Stimulated activated CD8-positive, alpha-beta memory T cell treated with anti-CD3 and anti-CD28 coated beads, Interleukin-15, amount 100 ng/mL, for 4 hours (primary cell): ENCODE data around the gene PCNT.
A peak's percentile ranks its signal among the peaks of the same experiment; 100 is the strongest.
"Not testable (repeated sequence)": the region's sequence is repeated elsewhere in the genome, so short reads cannot be mapped to it uniquely, and the experiment has no call there.

ENCODE experiments used
- DNase-seq, 2 donors: peaks; one replicate each; pipeline ENCODE4 v3.0.0-alpha.2; 2020; ENCODE audit warnings: low read depth in 2 of 2

The PCNT gene

DNA sequence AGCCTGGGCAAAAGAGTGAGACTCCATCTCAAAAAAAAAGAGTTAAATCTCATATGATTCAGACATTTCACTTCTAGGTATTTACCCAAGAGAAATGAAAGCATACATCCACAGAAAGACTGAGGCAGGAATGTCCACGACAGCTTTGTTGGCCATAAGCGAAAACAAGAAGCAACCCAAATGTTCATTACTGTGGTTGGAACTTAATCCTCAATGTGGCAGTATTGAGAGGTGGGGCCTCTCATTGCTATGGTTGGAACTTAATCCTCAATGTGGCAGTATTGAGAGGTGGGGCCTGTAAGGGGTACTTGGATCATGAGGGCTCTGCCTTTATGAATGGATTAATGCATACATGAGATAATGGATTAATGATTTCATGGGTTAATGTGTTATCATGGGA lies 15.5 kb upstream of the PCNT start:
- no peak for DNase-seq

DNA sequence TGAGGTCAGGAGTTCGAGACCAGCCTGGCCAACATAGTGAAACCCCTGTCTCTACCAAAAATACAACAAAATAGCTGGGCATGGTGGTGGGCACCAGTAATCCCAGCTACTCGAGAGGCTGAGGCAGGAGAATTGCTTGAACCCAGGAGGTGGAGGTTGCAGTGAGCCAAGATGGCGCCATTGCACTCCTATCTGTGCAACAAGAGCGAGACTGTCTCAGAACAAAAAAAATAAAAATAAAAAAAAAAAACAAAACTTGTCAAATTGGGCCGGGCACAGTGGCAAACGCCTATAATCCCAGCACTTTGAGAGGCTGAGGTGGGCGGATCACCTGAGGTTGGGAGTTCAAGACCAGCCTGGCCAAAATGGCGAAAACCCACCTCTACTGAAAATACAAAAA lies 13.7 kb upstream of the PCNT start:
- not testable (repeated sequence) for DNase-seq

DNA sequence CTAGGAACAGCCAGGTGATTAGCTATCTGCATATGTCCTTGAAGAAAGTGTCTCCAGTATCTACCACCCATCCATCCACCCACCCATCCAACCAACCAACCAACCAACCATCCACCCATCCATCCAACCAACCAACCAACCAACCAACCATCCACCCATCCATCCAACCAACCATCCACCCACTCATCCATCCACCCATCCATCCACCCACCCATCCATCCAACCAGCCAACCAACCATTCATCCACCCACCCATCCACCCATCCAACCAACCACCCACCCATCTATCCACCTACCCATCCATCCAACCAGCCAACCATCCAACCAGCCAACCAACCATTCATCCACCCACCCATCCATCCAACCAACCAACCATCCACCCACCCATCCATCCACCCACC lies 12.4 kb upstream of the PCNT start:
- no peak for DNase-seq

DNA sequence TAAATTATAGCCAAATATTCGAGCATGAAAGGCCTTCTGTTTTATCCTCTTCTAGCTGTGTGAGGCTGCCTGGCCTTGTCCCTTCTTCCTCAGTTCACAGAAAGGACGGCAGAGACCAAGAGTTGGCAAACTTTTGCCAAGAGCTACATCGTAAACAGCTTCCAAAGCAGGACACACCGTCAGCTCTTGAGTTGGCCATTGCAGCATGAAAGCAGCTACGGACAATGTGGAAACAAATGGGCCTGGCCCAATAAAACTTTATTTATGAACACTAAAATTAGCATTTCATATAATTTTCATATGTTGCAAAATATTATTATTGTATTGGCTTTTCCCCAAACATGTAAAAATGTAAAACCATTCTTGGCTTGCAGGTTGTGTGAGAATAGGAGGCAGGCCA lies 11.0 kb upstream of the PCNT start:
- DNase-seq = no peak

DNA sequence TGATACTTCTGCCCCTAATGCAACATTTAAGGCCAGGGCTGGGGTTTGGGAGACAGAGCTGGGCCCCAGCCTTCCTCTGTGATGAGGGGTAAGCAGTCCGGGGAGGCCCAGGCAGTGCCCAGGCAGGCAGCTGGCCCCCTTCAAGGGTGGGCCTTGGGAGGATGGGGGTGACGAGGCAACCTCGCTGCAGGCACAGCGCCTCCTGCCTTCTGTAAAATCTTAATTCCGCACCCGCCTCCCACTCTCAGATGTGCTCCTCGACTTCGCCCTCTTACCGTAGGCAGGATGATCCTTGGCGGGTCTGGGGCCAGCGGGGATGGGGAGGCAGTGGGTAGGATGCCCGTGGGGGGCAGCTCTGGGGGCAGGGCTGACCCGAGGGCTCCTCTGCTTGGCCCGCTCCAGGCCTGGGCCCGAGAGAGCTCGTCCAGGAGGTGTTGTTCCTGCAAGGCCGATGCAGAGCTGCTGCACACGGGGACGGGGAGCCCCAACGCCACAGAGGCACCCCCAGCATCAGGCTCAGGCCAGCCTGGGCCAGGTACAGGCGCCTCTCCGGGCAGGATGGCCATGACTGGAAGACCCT lies 9.4 kb upstream of the PCNT start:
- no peak for DNase-seq

DNA sequence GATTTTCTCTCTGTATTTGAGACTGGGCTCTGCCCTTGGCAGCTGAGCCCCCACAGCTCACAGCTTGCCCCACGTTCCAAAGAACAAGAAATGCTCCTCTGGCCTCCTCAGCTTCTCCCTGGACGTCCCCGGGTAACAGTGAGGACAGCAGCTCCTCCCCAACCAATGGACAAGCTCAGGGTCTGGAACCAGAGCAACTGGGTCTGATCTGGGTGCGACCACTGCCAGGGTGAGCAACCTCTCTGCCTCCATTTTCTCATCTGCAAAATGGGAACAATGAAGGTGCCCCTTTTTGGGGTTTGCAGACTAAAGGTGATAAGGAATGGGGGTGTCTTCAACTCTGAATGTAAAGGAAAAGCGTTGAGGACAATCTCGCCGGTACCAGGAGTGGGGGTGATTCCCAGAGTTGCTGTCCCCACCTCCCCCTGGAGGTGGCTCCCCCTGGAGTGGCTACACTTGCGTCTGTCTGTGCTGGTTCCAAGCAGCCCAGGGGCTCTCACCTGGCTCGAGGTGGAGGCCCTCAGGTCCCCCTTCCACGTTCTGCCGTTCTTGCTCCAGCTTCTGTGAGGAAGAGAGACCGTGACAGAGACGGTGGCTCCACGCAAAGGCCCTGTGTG lies 7.1 kb upstream of the PCNT start:
- DNase-seq = no peak

DNA sequence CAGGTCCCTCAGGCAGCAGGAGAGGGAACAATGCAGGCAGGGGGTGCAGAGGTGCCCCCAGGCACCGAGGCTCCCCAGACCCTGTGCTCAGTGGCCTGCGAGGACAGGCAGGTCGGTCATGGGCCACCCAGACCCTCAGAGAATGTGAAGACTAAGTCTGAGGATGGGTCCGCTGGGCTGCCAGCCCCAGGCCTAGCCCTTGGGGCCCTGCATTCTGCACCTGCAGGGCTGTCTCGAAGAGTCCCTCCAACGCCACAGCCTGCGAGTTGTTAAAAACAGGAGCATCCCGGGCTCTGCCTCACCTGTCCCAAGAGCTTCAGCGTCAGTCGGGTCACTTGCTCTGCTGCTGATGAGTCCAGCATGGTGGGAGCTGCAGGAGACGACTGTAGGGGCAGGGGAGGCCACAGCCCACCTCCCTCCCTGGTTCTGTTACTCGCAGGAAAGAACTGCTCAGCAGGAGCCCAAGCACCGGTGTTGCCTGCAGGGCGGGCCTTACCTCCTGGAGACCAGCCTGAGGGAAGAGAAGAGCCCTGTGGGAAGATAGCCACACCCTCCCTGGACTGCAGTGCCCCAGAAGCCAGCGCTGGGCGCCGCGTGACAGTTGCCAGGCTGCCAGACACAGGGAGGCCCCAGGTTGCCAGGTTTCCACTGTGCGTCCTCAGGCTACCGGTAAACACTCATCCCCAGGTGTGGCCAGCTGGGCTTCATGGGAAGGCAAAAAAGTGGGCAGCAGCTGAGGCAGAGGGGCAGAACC lies 6.1 kb upstream of the PCNT start:
- no peak for DNase-seq

DNA sequence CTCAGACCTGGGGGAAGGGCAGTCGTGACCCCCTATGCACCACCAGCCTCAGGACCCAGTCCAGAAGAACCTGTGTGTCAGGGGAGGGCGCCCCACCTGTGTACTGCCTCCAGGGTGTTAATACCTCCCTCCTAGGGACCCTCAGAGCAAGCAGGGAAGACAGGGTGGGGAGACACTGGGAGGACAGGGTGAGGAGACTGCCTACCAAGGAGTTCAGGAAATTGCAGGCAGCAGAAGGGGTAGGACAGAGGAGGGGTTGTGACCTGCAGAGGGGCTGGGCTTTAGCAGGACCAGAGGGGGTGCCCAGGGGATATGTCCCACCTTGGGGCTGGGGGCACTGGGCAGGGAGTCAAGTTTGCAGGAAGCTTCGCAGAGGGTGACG lies 5.5 kb upstream of the PCNT start:
- DNase-seq = no peak

DNA sequence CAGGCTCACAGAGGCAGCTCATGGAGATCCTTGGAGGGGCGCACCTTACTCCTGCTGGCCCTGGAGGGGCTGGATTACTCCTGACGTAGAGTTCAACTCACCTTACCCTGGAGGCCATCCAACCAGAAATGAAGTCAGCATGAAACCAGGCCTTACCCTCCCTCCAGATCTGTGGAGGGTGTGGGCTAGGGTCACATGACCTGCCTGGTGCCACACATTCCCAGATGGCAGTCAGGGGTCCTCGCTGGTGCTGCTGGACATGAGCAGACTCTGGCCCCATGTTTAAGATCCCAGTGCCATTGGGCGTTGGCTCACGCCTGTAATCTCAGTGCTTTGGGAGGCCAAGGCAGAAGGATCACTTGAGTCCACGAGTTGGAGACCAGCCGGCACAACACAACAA lies 4.8 kb upstream of the PCNT start:
- no peak for DNase-seq

DNA sequence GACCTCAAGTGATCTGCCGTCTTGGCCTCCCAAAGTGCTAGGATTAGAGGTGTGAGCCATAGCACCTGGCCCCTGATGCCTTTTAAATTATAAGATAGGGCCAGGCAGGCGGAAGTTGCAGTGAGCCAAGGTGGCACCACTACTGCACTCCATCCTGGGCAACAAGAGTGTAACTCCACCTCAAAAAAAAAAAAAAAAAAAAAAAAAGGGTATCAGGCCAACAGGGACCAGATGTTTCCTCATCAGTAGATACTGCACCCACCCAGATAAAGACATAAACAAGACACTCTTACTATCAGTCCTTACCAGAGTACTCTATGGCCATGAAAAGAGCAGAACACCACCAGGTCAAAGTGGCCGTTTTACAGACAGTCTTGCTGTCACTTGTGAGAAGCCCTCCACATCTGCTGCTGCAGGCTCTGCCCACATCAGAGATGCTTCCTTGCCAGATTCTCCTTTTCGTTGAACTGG lies 3.6 kb upstream of the PCNT start:
- DNase-seq = no peak

DNA sequence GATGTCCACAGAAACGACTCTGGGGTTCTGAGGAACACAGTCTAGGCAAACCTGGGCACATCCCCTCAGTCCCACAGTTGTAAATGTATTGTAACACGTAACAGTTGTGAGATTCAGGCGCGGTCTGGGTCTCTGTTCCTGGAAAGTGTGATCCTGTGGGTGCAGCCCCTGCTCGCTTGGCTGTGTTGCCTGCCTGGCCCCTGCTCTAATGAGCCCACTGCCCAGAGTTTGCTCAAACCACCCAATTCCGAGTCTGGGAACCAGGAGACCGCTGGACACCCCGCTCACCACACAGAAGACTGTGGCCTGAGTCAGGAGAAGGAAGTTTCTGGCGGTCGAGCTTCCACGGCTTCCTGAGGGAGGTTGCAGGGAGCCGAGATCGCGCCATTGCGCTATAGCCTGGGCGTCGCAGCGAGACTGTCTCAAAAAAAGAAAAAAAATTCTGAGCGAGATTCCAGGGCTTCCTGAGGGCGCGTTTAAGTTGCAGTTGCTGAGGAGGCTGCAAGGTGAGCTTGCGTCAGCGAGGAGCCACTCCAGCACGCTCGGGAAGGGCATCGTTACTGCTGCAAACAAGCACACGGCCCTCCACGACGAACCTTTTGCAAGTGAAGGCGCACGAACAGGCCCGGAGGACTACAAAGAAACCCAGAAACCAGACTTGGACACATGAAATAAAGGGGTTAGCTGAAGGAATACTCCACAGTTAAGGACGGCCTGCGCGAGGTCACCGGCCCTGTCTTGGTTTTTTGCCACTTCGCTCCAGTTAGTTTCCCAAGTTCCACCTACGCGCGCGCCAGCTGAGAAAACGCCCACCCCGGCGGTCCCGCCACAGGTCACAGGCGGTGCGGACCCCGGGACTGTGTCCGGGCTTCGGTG lies 1.4 kb upstream of the PCNT start:
- DNase-seq = no peak

DNA sequence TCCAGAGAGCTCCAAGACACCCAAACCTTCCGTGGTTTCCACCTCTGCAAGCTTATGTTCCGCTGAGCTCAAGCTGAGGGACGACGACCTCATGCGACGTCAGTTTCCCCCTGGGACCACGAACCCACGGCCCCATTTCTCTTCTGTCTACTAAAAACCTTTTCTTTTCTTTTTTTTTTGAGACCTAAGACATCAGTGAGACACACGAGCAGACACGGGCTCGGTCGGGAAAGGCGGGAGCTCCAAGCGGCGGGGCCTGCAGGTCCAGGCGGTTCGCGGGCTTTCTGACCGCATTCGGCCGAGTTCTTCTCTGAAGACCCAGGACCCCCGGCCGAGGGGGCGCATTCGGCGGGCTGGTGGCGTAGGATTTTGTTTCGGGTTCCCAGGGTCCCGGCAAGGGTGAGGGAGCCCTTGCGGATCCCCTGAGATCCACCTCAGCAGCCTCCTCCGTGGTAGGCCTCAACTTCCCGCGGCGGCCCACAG lies 688 bp upstream of the PCNT start:
- no peak for DNase-seq

DNA sequence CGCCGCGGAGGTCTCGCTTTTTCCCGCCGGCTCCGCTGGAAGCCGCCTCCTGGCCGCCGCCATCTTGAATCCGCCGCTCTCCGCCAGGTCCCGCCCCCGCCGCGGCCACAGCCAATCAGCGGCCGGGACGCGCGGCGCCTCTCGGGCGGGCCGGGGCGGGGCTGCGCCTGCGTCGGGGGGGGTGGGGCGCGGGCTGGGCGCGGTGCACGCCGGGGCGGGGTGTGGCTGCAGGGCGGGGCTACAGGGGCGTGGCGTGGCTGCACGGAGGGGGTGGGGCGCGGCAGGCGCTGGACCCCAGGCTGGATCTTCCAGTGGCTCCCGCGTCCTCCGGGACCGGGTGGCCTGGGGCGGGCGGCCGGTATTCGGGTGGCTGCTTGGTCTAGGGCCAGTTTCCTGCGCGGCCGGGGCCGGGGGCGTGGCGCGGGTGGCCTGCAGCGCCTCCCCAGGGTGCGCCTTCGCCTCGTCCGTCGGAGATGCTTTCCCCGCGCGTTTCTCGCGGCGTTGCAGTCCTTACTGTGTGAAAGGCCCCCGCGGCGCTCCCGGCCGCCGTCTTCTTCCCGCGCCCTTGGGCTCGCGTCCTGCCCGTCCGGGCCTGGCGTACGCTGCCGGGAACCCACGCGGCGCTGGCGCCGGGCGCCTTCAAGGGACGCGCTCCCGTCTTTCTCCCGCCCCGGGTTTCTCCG lies 575 bp downstream of the PCNT start:
- DNase-seq = peak; percentile 72 to 77

DNA sequence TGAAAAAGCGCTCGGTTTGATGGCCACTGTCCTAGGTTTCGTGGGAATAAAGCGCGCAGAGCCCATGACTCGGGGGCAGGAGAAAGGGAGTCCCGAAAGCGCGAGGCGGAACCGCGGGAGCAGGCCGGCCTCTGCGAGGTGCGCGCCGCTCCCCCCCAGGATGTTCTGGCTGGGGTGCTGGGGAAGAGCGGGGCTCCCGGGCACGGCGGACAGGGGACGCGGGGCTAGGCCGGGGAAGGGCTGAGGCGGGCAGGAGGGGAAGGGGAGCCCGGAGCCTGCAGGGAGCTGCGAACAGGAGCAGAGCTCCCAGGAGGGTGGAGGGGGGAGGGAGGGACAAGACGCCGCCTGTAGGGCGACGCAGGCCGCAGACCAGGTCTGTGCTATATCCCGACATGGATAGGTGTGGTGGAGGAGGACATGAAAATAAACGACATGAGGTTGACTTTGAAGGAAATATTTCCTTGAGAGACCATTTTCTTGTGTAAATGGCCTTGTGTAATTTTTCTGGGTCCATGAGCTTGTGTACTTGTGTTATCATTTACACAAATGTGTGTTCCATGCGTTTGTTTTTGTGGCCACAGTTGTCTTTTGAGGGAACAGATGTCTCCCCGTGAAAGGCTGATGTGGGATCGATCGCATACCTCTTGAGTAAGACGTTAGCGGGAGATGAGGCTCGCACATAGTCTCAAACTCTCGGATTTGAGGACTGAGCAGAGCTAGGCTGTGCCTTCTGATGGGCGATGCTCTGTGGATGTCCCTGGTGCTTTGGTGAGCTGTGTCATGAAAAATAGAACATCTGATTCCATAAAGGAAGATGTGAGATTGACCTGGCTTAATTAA lies 1.3 kb downstream of the PCNT start:
- peak in 1 of 2 donors; percentile 13 for DNase-seq

DNA sequence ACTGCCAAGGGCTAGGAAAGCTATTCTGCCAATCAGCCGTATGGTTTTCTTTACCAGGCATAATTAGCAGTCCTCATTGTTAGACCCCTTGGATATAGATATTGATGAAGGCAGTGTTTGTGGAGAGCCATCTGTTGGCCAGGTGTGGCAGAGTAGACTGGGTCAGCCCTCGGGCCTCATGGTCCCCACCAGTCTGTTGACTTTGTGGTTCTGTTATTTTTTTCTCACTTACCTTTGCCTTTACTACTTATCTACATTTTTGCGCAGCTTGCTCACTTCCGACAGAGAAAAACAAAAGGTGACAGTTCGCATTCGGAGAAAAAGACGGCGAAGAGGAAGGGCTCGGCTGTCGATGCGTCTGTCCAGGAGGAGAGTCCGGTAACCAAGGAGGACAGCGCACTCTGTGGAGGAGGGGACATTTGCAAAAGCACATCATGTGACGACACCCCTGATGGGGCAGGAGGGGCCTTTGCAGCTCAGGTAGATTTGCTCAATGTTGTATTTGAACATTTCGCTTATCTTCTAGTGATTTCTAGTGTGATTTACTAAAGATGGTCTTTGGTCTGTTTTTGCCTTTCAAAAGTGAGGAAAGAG lies 2.3 kb downstream of the PCNT start:
- DNase-seq = no peak

DNA sequence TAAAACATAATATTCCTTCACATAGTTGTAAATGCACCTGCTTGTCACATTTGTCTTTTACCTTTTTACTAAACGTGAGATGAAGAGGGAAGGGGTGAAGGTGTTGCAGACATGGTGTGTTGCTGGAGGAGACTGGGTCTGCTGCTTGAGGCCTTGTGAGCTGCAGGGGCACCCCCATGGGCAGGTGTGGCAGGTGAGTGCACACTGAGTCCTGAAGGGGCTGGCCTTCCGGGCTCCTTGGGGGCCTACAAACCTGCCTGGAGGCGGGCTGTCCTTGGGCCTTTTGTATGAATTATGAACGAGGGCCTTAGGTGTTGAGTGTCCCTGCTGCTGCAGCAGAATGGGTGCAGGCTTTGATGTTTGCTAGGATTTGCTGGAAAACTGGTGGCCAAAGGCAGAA lies 3.8 kb downstream of the PCNT start:
- DNase-seq = no peak

DNA sequence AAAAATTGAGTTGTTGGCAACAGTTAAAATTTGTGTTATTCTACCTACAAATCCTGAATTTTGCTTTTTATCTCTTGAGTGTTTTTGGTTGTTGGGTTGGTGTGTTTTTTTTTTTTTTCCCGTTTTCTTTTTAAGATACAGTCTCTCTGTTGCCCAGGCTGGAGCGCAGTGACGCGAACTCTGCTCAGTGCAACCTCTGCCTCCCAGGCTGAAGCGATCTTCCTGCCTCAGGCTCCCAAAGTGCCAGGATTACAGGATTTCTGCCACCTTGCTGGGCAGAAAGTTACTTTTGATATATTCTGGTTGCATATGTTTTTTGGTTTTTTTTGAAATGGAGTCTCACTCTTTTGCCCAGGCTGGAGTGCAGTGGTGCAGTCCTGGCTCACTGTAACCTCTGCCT lies 4.2 kb downstream of the PCNT start:
- DNase-seq = no peak

DNA sequence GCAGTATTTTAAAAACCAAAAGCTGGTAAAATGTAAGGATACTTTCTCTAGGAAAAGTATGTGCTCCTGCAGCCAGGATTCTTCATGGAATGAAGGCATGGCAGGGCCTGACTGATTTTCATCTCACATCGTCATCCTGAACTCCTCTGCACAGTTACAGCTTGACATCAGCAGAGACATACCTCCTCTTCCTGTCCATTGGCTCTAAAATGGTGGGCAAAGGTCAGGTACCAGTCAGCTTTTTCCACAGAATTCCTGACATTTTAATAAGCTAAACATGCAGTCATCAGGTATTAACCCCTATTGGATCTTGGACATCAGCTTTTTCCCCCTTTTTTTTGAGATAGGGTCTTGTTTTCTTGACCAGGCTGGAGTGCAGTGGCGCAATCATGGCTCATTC lies 5.8 kb downstream of the PCNT start:
- no peak for DNase-seq

DNA sequence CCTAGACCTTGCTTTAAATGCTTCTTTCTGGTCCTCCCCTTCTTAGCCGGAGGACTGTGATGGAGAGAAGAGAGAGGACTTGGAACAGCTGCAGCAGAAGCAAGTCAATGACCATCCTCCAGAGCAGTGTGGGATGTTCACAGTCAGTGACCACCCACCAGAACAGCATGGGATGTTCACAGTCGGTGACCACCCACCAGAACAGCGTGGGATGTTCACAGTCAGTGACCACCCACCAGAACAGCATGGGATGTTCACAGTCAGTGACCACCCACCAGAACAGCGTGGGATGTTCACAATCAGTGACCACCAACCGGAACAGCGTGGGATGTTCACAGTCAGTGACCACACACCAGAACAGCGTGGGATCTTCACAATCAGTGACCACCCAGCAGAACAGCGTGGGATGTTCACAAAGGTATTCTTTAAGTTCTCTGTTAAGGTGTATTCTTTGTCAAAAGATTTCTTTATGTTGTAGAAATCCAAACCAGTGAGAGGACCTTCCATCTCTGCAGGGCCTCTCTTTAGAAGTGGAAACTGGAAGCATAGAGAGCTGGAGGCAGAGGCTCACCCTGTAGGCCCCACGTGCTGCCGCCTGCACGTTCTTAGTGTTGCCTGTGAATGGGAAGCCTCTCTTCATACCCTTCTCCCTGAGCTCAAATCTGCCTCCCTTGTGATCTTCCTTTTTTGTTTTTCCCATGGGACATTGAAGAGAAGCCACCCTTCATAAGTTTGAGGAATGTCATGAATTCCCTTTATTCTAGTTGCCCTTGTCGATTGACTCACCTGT lies 10.6 kb downstream of the PCNT start:
- no peak for DNase-seq
